ENCODE results near the gene PRR36. TPM values are rescaled to one million over a fixed set of nuclear protein-coding genes. Genes with fewer than 3 reads are reported as not detected.
A peak's percentile ranks its signal among the peaks of the same experiment; 100 is the strongest.

The PRR36 gene
- total RNA-seq, 1 donor from 2014 or later, result 1.0 TPM

GRCh38 chr19:7916955-7917266, 42.7 kb upstream of the PRR36 start:
- peaks cover 32% of the 10 kb centered on the region for H3K27me3 ChIP-seq (ENCODE audit: control insufficient read depth, insufficient read depth, low read length)
- peak overlapping the region; percentile 10 for H3K4me3 ChIP-seq (ENCODE audit: low read depth, low read length)
- H3K36me3 ChIP-seq (ENCODE audit: control insufficient read depth, insufficient read depth, low read length), result no peaks in the 10 kb centered on the region
- TF ChIP-seq CTCF (IDR thresholded peaks at IDR 0.05; ENCODE audit: insufficient read depth, low read length, poor library complexity, severe bottlenecking), result no peak
- DNase-seq (ENCODE audit: low read depth), result no peak

GRCh38 chr19:7916103-7916954, 42.1 kb upstream of the PRR36 start:
- Histone ChIP-seq H3K36me3 (ENCODE audit: control insufficient read depth, insufficient read depth, low read length) (no peaks in the 10 kb centered on the region), H3K27me3 (ENCODE audit: control insufficient read depth, insufficient read depth, low read length) (peaks cover 32% of the 10 kb centered on the region), H3K4me3 (ENCODE audit: low read depth, low read length) (peak overlapping the region; percentile 32)
- DNase-seq (ENCODE audit: low read depth), result no peak
- TF ChIP-seq CTCF (IDR thresholded peaks at IDR 0.05; ENCODE audit: insufficient read depth, low read length, poor library complexity, severe bottlenecking), result no peak

- Histone ChIP-seq H3K27me3 (ENCODE audit: control insufficient read depth, insufficient read depth, low read length) (peaks cover 32% of the 10 kb centered on the region), H3K4me3 (ENCODE audit: low read depth, low read length) (no peak overlapping the region), H3K36me3 (ENCODE audit: control insufficient read depth, insufficient read depth, low read length) (no peaks in the 10 kb centered on the region)
- TF ChIP-seq CTCF (IDR thresholded peaks at IDR 0.05; ENCODE audit: insufficient read depth, low read length, poor library complexity, severe bottlenecking), result no peak
- DNase-seq (ENCODE audit: low read depth), result no peak
Observed at GRCh38 chr19:7915250-7916102, 41.3 kb upstream of the PRR36 start.

- no peak for TF ChIP-seq CTCF (IDR thresholded peaks at IDR 0.05; ENCODE audit: insufficient read depth, low read length, poor library complexity, severe bottlenecking)
- no peak for DNase-seq (ENCODE audit: low read depth)
- no peak within 1 kb of the TSS for H3K4me3 ChIP-seq (ENCODE audit: low read depth, low read length)
- peaks cover 32% of the 10 kb centered on the region for H3K27me3 ChIP-seq (ENCODE audit: control insufficient read depth, insufficient read depth, low read length)
- H3K36me3 ChIP-seq (ENCODE audit: control insufficient read depth, insufficient read depth, low read length), result no peaks in the 10 kb centered on the region
Observed at GRCh38 chr19:7914598-7915045, 40.4 kb upstream of the PRR36 start, which contains the start of gene TGFBR3L. TGFBR3L (plus strand) TSS chr19:7914830.

- no peak overlapping the region for H3K4me3 ChIP-seq (ENCODE audit: low read depth, low read length)
- no peak for DNase-seq (ENCODE audit: low read depth)
- no peak for TF ChIP-seq CTCF (IDR thresholded peaks at IDR 0.05; ENCODE audit: insufficient read depth, low read length, poor library complexity, severe bottlenecking)
- no peaks in the 10 kb centered on the region for H3K36me3 ChIP-seq (ENCODE audit: control insufficient read depth, insufficient read depth, low read length)
- H3K27me3 ChIP-seq (ENCODE audit: control insufficient read depth, insufficient read depth, low read length), result peaks cover 32% of the 10 kb centered on the region
Observed at GRCh38 chr19:7914099-7914498, 39.9 kb upstream of the PRR36 start.
